Measurements from ENCODE around the gene APOA1.
"Not testable (repeated sequence)": the region's sequence is repeated elsewhere in the genome, so short reads cannot be mapped to it uniquely, and the experiment has no call there.

The APOA1 gene

DNA sequence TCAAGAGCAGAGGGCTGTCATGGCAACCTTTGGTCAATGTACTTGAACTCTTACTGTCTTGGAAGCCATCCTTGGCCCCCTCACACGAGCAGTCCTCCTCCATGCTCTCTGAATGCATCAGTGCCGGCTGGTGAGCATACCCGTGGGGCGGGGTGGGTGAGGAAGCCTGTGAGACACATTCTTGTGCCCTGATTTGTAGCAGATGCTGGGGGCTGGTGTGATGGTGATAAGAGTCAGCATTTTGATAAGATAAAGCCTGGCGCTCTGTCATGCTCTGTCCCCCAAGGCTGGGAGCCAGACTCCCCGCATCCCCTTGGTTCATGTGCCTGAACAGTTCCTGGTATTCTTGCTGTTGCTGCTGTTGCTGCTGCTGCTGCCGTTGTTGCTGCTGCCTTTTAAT lies 20.5 kb upstream of the APOA1 start:
- DNase-seq (ENCODE audit: low read depth in 3 of 3): no peak

DNA sequence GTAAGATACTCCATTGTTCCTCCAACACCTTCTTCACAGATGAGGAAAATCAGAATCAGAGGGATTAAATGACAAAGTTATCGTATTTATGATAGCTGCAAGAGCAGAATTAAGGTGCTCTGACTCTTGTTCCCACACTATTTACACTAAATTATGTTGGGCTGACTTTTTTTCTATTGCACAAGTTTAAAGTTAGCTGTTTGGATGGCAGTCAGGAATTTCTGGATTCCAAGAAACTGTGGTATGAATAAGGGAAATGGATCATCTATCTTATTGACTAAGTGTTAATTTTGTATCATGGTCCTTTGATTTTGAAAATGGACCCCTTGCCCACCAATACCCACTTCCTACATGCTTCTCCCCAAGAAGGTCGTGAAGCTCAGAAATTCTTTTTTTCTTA lies 19.9 kb upstream of the APOA1 start:
- DNase-seq (ENCODE audit: low read depth in 3 of 3): no peak

GRCh38 chr11:116856423-116856822 lies 19.0 kb upstream of the APOA1 start:
- DNase-seq (ENCODE audit: low read depth in 3 of 3): no peak

DNA sequence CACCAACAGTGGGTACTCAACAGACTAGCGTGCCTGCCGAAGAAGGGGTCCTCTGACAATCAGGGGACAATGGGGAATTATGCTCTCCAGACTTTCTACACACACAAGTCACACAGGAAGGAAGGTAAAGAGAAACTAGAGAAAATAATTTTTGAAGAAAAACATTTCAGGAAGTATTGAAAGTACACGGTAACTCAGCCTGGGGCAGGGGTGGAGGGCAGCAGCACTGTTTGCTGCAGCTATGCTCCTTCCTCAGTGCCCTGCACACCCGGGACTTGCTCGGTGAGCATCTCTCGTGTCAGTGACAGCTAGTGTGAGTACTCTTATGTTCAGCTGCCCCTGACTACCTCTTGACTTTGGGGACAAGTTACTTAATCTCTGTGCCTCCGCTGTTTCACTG lies 18.0 kb upstream of the APOA1 start:
- no peak for DNase-seq (ENCODE audit: low read depth in 3 of 3)

GRCh38 chr11:116853461-116854073 lies 16.1 kb upstream of the APOA1 start:
- peak; percentile 31 to 51 (median 32) for DNase-seq (ENCODE audit: low read depth in 3 of 3)

DNA sequence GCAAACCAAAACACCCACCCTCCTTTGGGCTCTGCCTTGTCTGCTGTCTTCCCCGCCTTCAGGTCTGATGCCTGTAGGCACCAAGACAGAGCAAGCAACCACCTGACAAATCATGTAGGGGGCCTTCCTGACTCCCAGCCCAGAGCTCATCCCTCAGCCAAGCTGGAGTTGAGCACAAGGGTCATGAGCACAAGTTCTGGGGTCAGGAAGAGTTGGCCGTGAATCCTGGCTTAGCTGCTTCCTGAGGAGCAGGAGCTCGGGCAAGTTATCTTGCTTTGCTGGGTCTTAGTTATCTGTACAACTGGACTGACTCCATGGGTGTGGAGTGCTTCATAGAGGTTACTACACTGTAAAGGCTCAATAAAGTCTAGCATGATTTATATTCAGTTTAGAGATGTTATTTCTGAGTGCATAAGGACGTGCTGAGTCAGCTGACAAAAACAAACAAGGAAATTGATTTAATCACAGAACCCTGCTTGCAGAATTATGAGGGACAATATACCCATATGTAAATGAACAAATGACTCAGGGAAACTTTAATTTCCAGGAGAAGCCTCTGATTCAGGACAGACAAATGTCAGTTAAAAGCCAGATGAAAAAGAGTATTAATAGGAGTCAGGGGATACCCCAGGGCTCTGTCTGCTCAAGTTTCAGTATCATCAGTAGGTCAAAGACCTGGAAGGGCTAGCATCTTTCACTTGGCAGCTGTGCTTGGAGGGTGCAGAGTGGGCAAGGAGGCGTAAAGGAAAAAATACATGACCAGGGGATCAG lies 15.0 kb upstream of the APOA1 start:
- no peak for DNase-seq (ENCODE audit: low read depth in 3 of 3)

DNA sequence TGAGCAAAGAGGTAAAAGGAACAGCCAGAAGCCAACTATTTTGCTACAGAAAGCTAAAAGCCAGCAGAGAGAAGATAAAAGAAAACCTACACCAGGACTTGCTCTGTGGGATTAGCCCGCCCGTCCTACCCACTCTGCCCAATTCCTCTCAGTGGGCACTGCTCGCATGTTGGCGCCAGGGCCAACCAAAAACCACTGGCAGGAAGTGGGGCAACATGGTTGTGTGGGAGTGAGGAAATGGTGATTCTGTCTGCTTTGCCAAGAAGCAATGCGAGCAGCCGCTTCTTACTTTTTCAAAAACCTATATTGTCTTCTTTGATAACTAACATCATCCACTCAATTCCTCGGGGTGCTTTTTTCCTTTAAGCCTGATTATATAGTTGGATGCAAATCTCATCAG lies 14.2 kb upstream of the APOA1 start:
- DNase-seq (ENCODE audit: low read depth in 3 of 3): peak in 1 of 3 experiments; percentile 31

GRCh38 chr11:116849486-116849885 lies 12.1 kb upstream of the APOA1 start:
- DNase-seq (ENCODE audit: low read depth in 3 of 3): no peak

GRCh38 chr11:116849060-116849459 lies 11.6 kb upstream of the APOA1 start:
- no peak for DNase-seq (ENCODE audit: low read depth in 3 of 3)

DNA sequence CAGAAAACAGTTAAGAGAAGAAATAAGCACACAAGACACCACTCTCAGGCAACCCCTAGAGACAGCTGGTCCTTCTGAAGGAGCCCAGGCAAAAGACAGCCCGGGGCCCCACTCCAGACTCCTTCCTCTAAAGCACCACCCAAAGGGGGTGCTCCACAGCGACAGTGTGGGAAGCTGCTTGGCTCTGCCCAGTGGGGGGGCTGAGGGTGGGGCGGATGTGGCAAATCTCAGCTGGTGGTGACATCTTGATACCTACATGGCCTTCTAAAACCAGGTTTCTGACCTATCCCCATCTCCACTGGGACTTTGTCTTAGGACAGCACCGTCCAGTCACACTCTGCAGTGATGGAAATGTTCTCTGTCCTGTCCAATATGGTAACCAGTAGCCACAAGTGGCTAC lies 10.2 kb upstream of the APOA1 start:
- DNase-seq (ENCODE audit: low read depth in 3 of 3): no peak

- DNase-seq (ENCODE audit: low read depth in 3 of 3): no peak
These were observed 7.3 kb upstream of the APOA1 start for GRCh38 chr11:116844722-116845121.

DNA sequence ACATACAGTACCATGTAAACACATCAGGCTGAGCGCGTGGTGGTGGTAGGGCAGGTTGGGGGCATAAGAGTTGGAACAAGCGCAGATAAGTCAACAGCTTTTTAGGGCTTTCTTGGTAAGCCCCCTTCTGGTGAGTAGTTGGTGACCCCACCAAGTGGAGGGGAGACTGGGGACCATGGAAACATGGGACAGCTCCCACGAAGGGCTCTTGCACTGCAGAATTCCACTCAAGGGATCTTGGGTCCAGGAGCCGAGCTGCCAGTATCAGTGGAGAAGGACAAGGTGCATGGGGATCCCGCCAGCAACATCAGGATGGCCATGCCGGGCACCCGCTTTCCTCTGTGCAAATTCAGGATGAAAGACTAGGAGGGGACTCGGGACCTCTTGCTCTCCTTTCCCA lies 6.2 kb upstream of the APOA1 start:
- no peak for DNase-seq (ENCODE audit: low read depth in 3 of 3)

GRCh38 chr11:116842909-116843308 lies 5.5 kb upstream of the APOA1 start:
- no peak for DNase-seq (ENCODE audit: low read depth in 3 of 3)

- DNase-seq (ENCODE audit: low read depth in 3 of 3): no peak
These were observed 4.7 kb upstream of the APOA1 start for GRCh38 chr11:116842117-116842516.

DNA sequence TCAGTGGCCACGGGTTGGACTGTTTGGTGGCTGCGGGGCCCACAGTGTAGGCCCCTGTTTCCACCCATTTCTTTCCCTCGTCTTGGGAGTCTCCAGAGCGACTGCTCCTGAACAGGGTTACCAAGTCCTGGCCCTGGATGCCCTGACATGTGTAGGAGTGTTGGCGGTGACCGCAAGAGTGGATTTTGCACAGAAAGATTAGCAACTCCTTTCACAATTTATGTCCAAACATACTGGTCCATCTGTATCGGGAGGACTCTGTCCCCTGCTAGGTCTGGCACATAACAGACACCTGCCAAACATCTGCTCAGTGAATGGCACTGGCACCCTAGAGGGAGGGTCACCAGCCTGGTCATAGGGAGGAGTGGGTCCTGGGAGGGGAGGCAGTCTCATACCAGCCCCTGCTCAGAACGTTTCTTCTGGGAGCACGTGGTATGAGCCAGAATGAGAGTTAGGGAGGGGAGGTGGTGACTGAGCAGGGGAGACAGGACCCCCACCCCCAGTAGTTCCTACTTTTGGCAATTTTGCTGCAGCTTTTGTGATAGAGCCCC lies 3.4 kb upstream of the APOA1 start:
- no peak for DNase-seq (ENCODE audit: low read depth in 3 of 3)

DNA sequence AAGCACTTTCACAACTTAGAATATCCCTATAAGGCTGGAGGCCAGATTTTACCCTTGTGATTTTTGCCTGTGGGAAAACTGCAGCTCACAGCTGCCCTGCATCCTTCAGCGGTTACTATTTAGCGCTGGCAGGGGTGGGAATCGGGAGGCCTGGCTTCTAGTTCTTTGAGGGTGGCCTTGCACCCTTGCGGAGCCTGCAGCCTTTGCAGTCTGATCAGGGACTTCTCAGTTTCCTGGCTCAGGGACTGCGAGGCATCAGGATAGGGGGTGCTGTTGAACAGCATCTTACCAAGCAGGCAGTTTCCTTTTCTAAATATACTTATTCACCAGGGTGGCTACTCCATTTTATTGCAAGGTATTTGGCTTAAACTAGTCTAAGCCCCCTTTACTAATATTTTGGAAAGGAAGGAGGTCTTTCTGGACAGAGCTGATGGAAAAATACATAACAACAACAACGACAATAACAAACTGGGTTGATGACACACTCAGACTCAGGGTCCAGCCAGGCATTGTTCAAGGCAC lies 2.9 kb upstream of the APOA1 start:
- DNase-seq (ENCODE audit: low read depth in 3 of 3): no peak

- DNase-seq (ENCODE audit: low read depth in 3 of 3): no peak
These were observed 1.1 kb upstream of the APOA1 start for GRCh38 chr11:116838321-116839084.

- no peak for DNase-seq (ENCODE audit: low read depth in 3 of 3)
These were observed 810 bp downstream of the APOA1 start for GRCh38 chr11:116836632-116836991.

DNA sequence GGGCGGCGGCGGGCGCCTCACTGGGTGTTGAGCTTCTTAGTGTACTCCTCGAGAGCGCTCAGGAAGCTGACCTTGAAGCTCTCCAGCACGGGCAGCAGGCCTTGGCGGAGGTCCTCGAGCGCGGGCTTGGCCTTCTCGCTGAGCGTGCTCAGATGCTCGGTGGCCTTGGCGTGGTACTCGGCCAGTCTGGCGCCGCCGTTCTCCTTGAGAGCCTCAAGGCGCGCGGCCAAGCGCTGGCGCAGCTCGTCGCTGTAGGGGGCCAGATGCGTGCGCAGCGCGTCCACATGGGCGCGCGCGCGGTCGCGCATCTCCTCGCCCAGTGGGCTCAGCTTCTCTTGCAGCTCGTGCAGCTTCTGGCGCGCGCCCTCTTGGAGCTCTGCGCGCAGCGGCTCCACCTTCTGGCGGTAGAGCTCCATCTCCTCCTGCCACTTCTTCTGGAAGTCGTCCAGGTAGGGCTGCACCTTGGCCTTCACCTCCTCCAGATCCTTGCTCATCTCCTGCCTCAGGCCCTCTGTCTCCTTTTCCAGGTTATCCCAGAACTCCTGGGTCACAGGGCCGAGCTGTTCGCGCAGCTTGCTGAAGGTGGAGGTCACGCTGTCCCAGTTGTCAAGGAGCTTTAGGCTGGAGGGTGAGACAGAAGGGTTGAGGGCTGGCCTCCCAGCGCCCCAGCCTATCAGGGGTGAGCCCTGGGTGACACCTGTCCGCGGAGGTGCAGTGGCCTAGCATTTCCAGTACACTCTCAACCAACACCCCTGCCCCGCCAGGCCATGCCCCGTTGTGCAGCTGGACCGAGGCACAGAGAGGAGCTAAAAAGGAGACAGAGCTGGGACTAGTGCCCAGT lies 1.4 kb downstream of the APOA1 start:
- peak; percentile 56 to 80 (median 61) for DNase-seq (ENCODE audit: low read depth in 3 of 3)

- no peak for DNase-seq (ENCODE audit: low read depth in 3 of 3)
These were observed 2.2 kb downstream of the APOA1 start for GRCh38 chr11:116835042-116835772.

- not testable (repeated sequence) for DNase-seq (ENCODE audit: low read depth in 3 of 3)
These were observed 2.8 kb downstream of the APOA1 start for GRCh38 chr11:116834535-116835041.
